ENCODE data around the gene DDT.
"Not testable (repeated sequence)": the region's sequence is repeated elsewhere in the genome, so short reads cannot be mapped to it uniquely, and the experiment has no call there.

Gene DDT

GRCh38 chr22:23989583-23990244, 15.5 kb upstream of the DDT start:
- DNase-seq (ENCODE audit: low read depth) = not testable (repeated sequence)

- DNase-seq (ENCODE audit: low read depth) = not testable (repeated sequence)
Measured at GRCh38 chr22:23986538-23987178, 12.4 kb upstream of the DDT start.

GRCh38 chr22:23986089-23986488, 11.8 kb upstream of the DDT start:
- DNase-seq (ENCODE audit: low read depth) = not testable (repeated sequence)

- no peak for DNase-seq (ENCODE audit: low read depth)
Measured at GRCh38 chr22:23984430-23984829, 10.2 kb upstream of the DDT start.

GRCh38 chr22:23980567-23980966, 6.3 kb upstream of the DDT start:
- DNase-seq (ENCODE audit: low read depth) = not testable (repeated sequence)

GRCh38 chr22:23979557-23980240, 5.5 kb upstream of the DDT start, which contains the start of gene GSTT2:
TSS of gene GSTT2 (plus strand) at chr22:23980134.
- DNase-seq (ENCODE audit: low read depth) = not testable (repeated sequence)

- DNase-seq (ENCODE audit: low read depth) = not testable (repeated sequence)
Measured at GRCh38 chr22:23977304-23977703, 3.1 kb upstream of the DDT start.

GRCh38 chr22:23974836-23975352, 653 bp upstream of the DDT start:
- not testable (repeated sequence) for DNase-seq (ENCODE audit: low read depth)

- DNase-seq (ENCODE audit: low read depth) = not testable (repeated sequence)
Measured at GRCh38 chr22:23971927-23972326, 2.3 kb downstream of the DDT start.

GRCh38 chr22:23970816-23971486, 3.3 kb downstream of the DDT start:
- DNase-seq (ENCODE audit: low read depth) = no peak

- no peak for DNase-seq (ENCODE audit: low read depth)
Measured at GRCh38 chr22:23970201-23970641, 4.0 kb downstream of the DDT start.

GRCh38 chr22:23969071-23969470, 5.2 kb downstream of the DDT start:
- DNase-seq (ENCODE audit: low read depth) = no peak

GRCh38 chr22:23966568-23966967, 7.7 kb downstream of the DDT start, which contains the start of gene DDTL:
TSS of gene DDTL (plus strand) at chr22:23966888. CDS start at chr22:23966915, 27 bp downstream.
- DNase-seq (ENCODE audit: low read depth) = not testable (repeated sequence)

- DNase-seq (ENCODE audit: low read depth) = not testable (repeated sequence)
Measured at GRCh38 chr22:23966094-23966493, 8.1 kb downstream of the DDT start.

- DNase-seq (ENCODE audit: low read depth) = not testable (repeated sequence)
Measured at GRCh38 chr22:23961084-23961771, 13.0 kb downstream of the DDT start, which contains the start of gene GSTT2B. TSS of gene GSTT2B (minus strand) at chr22:23961195. CDS start at chr22:23961131, 64 bp downstream.

GRCh38 chr22:23956301-23956900, 17.8 kb downstream of the DDT start:
- peak; percentile 26 for DNase-seq (ENCODE audit: low read depth)

GRCh38 chr22:23955886-23956285, 18.4 kb downstream of the DDT start:
- not testable (repeated sequence) for DNase-seq (ENCODE audit: low read depth)

GRCh38 chr22:23954991-23955305, 19.3 kb downstream of the DDT start:
- DNase-seq (ENCODE audit: low read depth) = not testable (repeated sequence)

GRCh38 chr22:23954193-23954990, 19.8 kb downstream of the DDT start:
- DNase-seq (ENCODE audit: low read depth) = not testable (repeated sequence)

GRCh38 chr22:23953485-23953884, 20.8 kb downstream of the DDT start:
- DNase-seq (ENCODE audit: low read depth) = not testable (repeated sequence)
